ENCODE data around the gene FBXO17.

The FBXO17 gene

DNA sequence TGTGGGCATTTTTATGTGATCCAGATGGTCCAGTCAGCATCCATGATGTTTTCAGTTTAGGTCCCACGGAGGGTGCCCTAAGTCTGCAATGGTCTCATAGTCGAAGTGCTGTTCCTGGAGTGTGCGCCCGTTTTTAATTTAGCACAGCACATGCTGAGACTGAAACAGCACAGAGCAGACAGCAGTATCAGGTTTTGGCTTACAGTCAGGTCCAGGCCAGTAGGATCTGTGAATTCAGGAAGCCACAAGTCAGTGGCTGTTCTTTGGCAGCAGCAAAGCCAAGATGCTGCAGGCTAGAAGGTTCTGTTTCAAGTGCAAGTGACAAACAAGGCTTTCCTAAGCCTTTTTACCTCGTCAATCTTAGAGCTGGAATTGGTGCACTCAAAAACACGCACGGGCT lies 38.5 kb upstream of the FBXO17 start:
- DNase-seq = no peak
- intact Hi-C loops (cut with DNase I; ENCODE audit: low total_unique reads) = no loop called here
- H3K27ac ChIP-seq = no peak overlapping the region
- H3K36me3 ChIP-seq = no peaks in the 10 kb centered on the region
- H3K9me3 ChIP-seq = no peaks in the 10 kb centered on the region
- TF ChIP-seq CTCF (IDR thresholded peaks at IDR 0.05) = no peak
- no peaks in the 10 kb centered on the region for H3K4me1 ChIP-seq
- no peaks in the 10 kb centered on the region for H3K27me3 ChIP-seq
- no peak overlapping the region for H3K4me3 ChIP-seq

GRCh38 chr19:39009001-39009400 lies 33.5 kb upstream of the FBXO17 start:
- intact Hi-C loops (cut with DNase I; ENCODE audit: low total_unique reads) = no loop called here
- H3K9me3 ChIP-seq = no peaks in the 10 kb centered on the region
- H3K36me3 ChIP-seq = no peaks in the 10 kb centered on the region
- H3K27ac ChIP-seq = no peak overlapping the region
- DNase-seq = no peak
- H3K27me3 ChIP-seq = no peaks in the 10 kb centered on the region
- H3K4me1 ChIP-seq = no peaks in the 10 kb centered on the region
- TF ChIP-seq CTCF (IDR thresholded peaks at IDR 0.05) = no peak
- H3K4me3 ChIP-seq = no peak overlapping the region

DNA sequence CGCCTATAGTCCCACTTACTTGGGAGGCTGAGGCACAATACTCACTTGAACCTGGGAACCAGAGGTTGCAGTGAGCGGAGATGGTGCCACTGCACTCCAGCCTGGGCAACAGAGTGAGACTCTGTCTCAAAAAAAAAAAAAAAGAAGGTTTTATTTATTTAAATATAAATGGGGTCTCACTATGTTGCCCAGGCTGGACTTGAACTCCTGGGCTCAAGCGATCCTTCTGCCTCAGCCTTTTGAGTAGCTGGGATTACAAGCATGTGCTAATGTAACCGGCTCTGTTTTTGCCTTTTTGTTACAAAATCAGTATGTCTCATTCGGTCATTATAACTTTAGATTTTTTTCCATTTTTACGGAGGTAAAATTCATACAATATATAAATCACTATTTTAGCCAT lies 32.6 kb upstream of the FBXO17 start:
- TF ChIP-seq CTCF (IDR thresholded peaks at IDR 0.05) = no peak
- intact Hi-C loops (cut with DNase I; ENCODE audit: low total_unique reads) = no loop called here
- Histone ChIP-seq H3K27me3 (no peaks in the 10 kb centered on the region), H3K27ac (no peak overlapping the region), H3K4me1 (no peaks in the 10 kb centered on the region), H3K36me3 (no peaks in the 10 kb centered on the region), H3K4me3 (no peak overlapping the region), H3K9me3 (no peaks in the 10 kb centered on the region)
- DNase-seq = no peak

DNA sequence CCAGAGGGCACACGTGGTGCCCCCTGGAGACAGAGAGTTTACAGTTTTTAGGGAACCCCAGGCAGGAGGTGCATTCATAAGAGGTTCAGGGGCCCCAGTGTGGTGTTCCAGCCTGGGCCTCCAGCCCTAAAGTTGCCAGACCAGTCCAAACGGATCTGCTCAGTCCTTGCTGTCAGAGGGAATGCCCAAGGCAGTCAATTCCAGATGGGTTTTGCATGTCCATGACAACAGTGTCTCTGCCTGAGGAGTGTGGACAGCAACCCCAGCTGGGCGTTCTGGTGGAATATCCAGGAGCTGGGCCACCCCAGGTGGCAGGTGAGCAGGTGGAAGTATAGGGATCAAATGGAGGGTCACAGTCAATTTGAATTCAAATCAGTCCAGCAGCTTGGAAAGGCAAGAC lies 31.6 kb upstream of the FBXO17 start:
- H3K4me1 ChIP-seq = no peaks in the 10 kb centered on the region
- H3K9me3 ChIP-seq = no peaks in the 10 kb centered on the region
- H3K36me3 ChIP-seq = no peaks in the 10 kb centered on the region
- TF ChIP-seq CTCF (IDR thresholded peaks at IDR 0.05) = no peak
- H3K27me3 ChIP-seq = no peaks in the 10 kb centered on the region
- intact Hi-C loops (cut with DNase I; ENCODE audit: low total_unique reads) = no loop called here
- no peak overlapping the region for H3K27ac ChIP-seq
- no peak for DNase-seq
- no peak overlapping the region for H3K4me3 ChIP-seq

DNA sequence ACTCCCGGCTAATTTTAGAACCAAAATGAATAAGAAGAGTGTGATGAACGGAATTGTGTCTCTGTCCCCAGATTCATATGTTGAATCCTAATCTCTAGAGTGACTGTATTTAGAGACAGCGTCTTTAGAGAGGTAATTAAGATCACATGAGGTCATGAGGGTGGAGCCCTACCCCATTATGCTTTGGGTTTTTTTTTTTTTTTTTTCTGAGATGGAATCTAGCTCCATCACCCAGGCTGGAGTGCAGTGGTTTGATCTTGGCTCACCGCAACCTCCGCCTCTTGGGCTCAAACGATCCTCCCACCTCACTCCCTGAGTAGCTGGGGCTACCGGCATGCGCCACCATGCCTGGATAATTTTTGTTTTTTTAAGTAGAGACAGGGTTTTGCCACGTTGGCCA lies 28.9 kb upstream of the FBXO17 start:
- H3K4me3 ChIP-seq = no peak overlapping the region
- H3K9me3 ChIP-seq = no peaks in the 10 kb centered on the region
- H3K4me1 ChIP-seq = no peaks in the 10 kb centered on the region
- H3K36me3 ChIP-seq = no peaks in the 10 kb centered on the region
- H3K27me3 ChIP-seq = no peaks in the 10 kb centered on the region
- H3K27ac ChIP-seq = no peak overlapping the region
- TF ChIP-seq CTCF (IDR thresholded peaks at IDR 0.05) = no peak
- intact Hi-C loops (cut with DNase I; ENCODE audit: low total_unique reads) = no loop called here
- DNase-seq = no peak

- H3K36me3 ChIP-seq = no peaks in the 10 kb centered on the region
- no peak overlapping the region for H3K27ac ChIP-seq
- intact Hi-C loops (cut with DNase I; ENCODE audit: low total_unique reads) = no loop called here
- DNase-seq = no peak
- no peak for TF ChIP-seq CTCF (IDR thresholded peaks at IDR 0.05)
- H3K27me3 ChIP-seq = no peaks in the 10 kb centered on the region
- H3K4me1 ChIP-seq = no peaks in the 10 kb centered on the region
- H3K4me3 ChIP-seq = no peak overlapping the region
- no peaks in the 10 kb centered on the region for H3K9me3 ChIP-seq
Measured at GRCh38 chr19:39003796-39004195, 28.3 kb upstream of the FBXO17 start.

All from tibial artery (tissue), 4 donors.